Measurements from ENCODE around the gene JAML. TPM values are rescaled to one million over a fixed set of nuclear protein-coding genes. Genes with fewer than 3 reads are reported as not detected.

Gene JAML
- total and polyA plus RNA-seq, 2 of the 8 experiments (the other 6 are each of a cell fraction or from before 2014, with no cell fraction given), result 0.12 to 0.58 TPM

DNA sequence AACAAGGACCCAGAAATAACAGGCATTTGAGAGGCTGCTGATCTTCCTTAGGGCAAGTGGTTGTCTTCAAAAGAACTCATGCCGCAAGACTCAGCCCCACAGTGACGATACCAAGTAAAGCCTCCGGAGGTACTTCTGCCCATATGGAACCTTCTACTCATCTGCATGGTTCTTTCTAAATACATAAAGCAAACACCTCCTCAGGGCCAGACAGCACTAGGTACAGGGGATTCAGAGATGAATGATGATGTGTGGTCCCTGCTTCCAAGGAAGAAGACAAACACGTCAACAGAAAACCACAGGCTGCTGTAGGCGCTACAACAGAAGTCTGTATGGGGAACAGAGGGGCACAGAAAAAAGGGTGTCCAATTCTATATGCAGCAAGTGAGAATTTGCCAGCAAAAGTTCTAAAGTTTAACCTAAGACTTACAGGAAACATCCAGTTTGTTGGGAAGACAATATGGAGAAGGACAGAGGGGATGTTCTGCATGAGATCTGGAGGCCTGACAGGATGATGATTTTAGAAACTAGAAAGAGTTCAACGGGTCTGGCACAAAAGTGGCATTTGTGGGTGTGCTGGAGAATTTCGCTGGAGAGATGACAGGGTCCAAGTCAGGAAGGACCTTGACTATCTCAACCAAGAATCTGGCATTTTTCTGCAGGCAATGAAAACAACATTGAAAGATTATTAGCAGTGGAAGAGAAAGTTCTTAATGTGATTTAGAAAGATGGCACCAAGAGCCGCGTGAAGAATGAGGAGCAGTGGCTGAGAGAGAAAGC lies 23.7 kb downstream of the JAML start (continued):
- no peak for TF ChIP-seq SIX5 (IDR thresholded peaks at IDR 0.05; ENCODE audit: low read depth, low read length)
- no peak for TF ChIP-seq TEAD4 (IDR thresholded peaks at IDR 0.05; ENCODE audit: low read depth, low read length)
- TF ChIP-seq CREB1 (IDR thresholded peaks at IDR 0.05), result no peak
- no peak for TF ChIP-seq CTBP2 (IDR thresholded peaks at IDR 0.05; ENCODE audit: borderline replicate concordance, insufficient read depth, insufficient read length, low read length)
- TF ChIP-seq KDM5A (IDR thresholded peaks at IDR 0.05; ENCODE audit: low read length), result no peak
- no peak for TF ChIP-seq SIN3A (conservative IDR thresholded peaks at IDR 0.05 in 1 of 2, IDR thresholded peaks at IDR 0.05 in 1 of 2; ENCODE audit: low read depth in 1 of 2, low read length in 2 of 2)
- TF ChIP-seq NRF1 (IDR thresholded peaks at IDR 0.05; ENCODE audit: low read depth, low read length), result no peak
- TF ChIP-seq, protein P1, sequence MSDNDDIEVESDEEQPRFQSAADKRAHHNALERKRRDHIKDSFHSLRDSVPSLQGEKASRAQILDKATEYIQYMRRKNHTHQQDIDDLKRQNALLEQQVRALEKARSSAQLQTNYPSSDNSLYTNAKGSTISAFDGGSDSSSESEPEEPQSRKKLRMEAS (IDR thresholded peaks at IDR 0.05), result no peak
- no peak for TF ChIP-seq ZNF274 (IDR thresholded peaks at IDR 0.05; ENCODE audit: borderline replicate concordance, extremely low read depth, low read length)

Measured in H1 (cell line).